CD4-positive, alpha-beta T cell (primary cell): ENCODE measurements around the gene KIAA0040. TPM values are rescaled to one million over a fixed set of nuclear protein-coding genes. Genes with fewer than 3 reads are reported as not detected.

Experiments used
- ATAC-seq: fragments of 200-7000 bp; cut with Tn5 transposase; one replicate; pipeline ENCODE4 v1.10.0; 2022; ENCODE audit warnings: mild to moderate bottlenecking; ENCODE audit not compliant: poor library complexity
- CTCF ChIA-PET: fragments of 350-600 bp; sonication (Branson Sonifier 250); formaldehyde crosslinking; loops from one replicate; lab custom pipeline; 2021; ENCODE audit warnings: antibody characterized with exemption, inconsistent platforms; lab: Charles Lee
- POLR2A ChIA-PET: fragments of 350-600 bp; sonication (Branson Sonifier 250); formaldehyde crosslinking; loops from one replicate; lab custom pipeline; 2021; ENCODE audit warnings: antibody characterized with exemption, inconsistent platforms; lab: Charles Lee
- DNase-seq, 14 experiments: peaks; one replicate each; pipeline ENCODE4 v3.0.0-alpha.2; 2013 to 2020; ENCODE audit warnings: mixed read lengths in 2 of 14
- H3K27ac ChIP-seq, 2 donors: one replicate each; pipeline versions ENCODE4 v1.5.1 to v1.7.0; 2013; ENCODE audit warnings: low read length in 2 of 2, low read depth in 1 of 2, mild to moderate bottlenecking in 1 of 2
- H3K27me3 ChIP-seq, 2 experiments: 1 replicate in 1 of 2; 2 replicates in 1 of 2; pipeline versions ENCODE4 v1.6.1 to v1.7.0; 2013; ENCODE audit warnings: low read length in 2 of 2, control low read depth in 1 of 2, mild to moderate bottlenecking in 1 of 2, moderate library complexity in 1 of 2; ENCODE audit not compliant: insufficient read depth in 2 of 2, control insufficient read depth in 1 of 2
- H3K36me3 ChIP-seq: one replicate; pipeline ENCODE4 v1.6.1; 2013; ENCODE audit warnings: low read length, control low read depth; ENCODE audit not compliant: insufficient read depth
- H3K4me1 ChIP-seq: one replicate; pipeline ENCODE4 v1.6.1; 2013; ENCODE audit warnings: low read length, control low read depth; ENCODE audit not compliant: insufficient read depth
- H3K4me3 ChIP-seq: one replicate; pipeline ENCODE4 v1.5.1; 2013; ENCODE audit warnings: mild to moderate bottlenecking, low read length, moderate library complexity
- H3K9me3 ChIP-seq, 2 experiments: 1 replicate in 1 of 2; 2 replicates in 1 of 2; pipeline versions ENCODE4 v1.6.1 to v1.7.0; 2013; ENCODE audit warnings: low read length in 2 of 2, mild to moderate bottlenecking in 2 of 2, control low read depth in 1 of 2, moderate library complexity in 1 of 2; ENCODE audit not compliant: control insufficient read depth in 1 of 2, insufficient read depth in 1 of 2
- H3K27ac Mint-ChIP-seq: one replicate; pipeline ENCODE4 v1.8.0; 2020; ENCODE audit warnings: mixed read lengths
- H3K27me3 Mint-ChIP-seq: one replicate; pipeline ENCODE4 v1.8.0; 2021; ENCODE audit warnings: mixed read lengths
- H3K36me3 Mint-ChIP-seq: one replicate; pipeline ENCODE4 v1.8.0; 2021; ENCODE audit warnings: low read depth, mixed read lengths
- H3K4me1 Mint-ChIP-seq: one replicate; pipeline ENCODE4 v1.8.0; 2021; ENCODE audit warnings: low read depth, mixed read lengths
- H3K4me3 Mint-ChIP-seq: one replicate; pipeline ENCODE4 v1.8.0; 2020; ENCODE audit warnings: mild to moderate bottlenecking, mixed read lengths
- H3K9me3 Mint-ChIP-seq: one replicate; pipeline ENCODE4 v1.8.0; 2020; ENCODE audit warnings: mixed read lengths
- intact Hi-C, 2 experiments: fragments of 100-400 bp; cut with DNase I in 1 of 2; cut with micrococcal nuclease in 1 of 2; formaldehyde crosslinking; loops; one replicate each; pipeline versions ENCODE4 v1.15.1 to v1.9.0; 2023 to 2025; cut with DNase I, micrococcal nuclease
- total RNA-seq, 174 experiments: library from RNA in 2 of 174; stranded (reverse) in 2 of 174; gene quantifications; one replicate each; pipeline ENCODE4 v1.2.3 and lab custom pipeline; 2021 to 2026
- TF ChIP-seq, protein P1 (sequence below): fragments of 200-600 bp; IDR thresholded peaks from one replicate; pipeline ENCODE4 v1.8.0; 2022; ENCODE audit warnings: antibody characterized with exemption, mild to moderate bottlenecking

KIAA0040 gene
- total RNA-seq, 2 experiments from 2014 or later, result 13.5 to 14.5 TPM

DNA sequence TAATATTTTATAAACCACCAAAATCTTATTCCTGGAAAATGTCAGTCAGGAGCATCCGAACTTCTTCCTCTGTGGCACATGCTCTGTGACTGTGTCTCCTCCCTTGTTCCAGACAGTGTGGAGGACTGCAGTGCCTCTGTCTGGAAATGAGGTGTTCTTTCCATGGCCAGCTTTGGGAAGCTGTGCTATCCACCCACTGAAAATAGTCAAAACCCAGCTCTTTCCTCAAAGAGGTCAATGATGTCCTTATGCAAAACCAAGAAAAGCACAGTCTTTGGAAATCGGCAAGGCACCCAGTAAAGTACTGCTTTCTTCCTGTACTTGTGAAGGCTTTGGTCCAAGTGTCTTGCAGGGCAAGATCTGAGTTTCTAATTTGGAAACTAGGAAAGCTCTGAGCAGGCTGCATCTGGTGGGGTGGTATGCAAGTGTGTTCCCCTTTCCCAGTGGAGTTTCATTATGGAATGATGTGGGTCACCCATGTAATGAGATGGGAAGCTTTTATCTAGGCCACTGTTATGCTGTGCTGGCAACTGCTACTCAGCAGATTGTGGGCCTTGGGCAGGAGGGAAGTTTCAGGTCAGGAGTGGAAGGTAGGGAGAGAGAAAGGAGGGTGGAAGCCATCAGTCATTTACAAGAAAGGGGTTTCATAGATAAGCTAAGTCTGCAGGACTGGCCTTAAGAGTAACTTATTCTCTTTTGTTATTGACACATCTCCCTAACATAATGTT lies 6.0 kb downstream of the KIAA0040 start:
- no peaks in the 10 kb centered on the region for H3K27me3 Mint-ChIP-seq
- CTCF ChIA-PET, result no interaction called here
- H3K4me3 ChIP-seq, result no peak overlapping the region
- DNase-seq (no peak), ATAC-seq (no peak)
- TF ChIP-seq, protein P1, sequence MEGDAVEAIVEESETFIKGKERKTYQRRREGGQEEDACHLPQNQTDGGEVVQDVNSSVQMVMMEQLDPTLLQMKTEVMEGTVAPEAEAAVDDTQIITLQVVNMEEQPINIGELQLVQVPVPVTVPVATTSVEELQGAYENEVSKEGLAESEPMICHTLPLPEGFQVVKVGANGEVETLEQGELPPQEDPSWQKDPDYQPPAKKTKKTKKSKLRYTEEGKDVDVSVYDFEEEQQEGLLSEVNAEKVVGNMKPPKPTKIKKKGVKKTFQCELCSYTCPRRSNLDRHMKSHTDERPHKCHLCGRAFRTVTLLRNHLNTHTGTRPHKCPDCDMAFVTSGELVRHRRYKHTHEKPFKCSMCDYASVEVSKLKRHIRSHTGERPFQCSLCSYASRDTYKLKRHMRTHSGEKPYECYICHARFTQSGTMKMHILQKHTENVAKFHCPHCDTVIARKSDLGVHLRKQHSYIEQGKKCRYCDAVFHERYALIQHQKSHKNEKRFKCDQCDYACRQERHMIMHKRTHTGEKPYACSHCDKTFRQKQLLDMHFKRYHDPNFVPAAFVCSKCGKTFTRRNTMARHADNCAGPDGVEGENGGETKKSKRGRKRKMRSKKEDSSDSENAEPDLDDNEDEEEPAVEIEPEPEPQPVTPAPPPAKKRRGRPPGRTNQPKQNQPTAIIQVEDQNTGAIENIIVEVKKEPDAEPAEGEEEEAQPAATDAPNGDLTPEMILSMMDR, result no peak
- H3K9me3 Mint-ChIP-seq, result no peaks in the 10 kb centered on the region
- peaks cover 58% of the 10 kb centered on the region for H3K36me3 ChIP-seq
- H3K4me1 ChIP-seq, result peaks cover 87% of the 10 kb centered on the region
- H3K36me3 Mint-ChIP-seq, result peaks cover 67% of the 10 kb centered on the region
- no peaks in the 10 kb centered on the region for H3K9me3 ChIP-seq
- H3K4me1 Mint-ChIP-seq, result peaks cover 99% of the 10 kb centered on the region
- H3K4me3 Mint-ChIP-seq, result peak overlapping the region; percentile 53
- intact Hi-C loops, result loop anchor here in 1 of 2 experiments (10.0 kb wide), 1 partner anchor 48 kb away; no protein-coding TSS in a partner anchor
- no peaks in the 10 kb centered on the region for H3K27me3 ChIP-seq
- peak overlapping the region; percentile 97 for H3K27ac Mint-ChIP-seq
- POLR2A ChIA-PET, result interaction anchor here (1.0 to 7.2 kb wide), 2 partner anchors 23 to 187 kb away, joined by 3 to 98 read pairs; partner anchors contain the start of gene CACYBP
- no peak overlapping the region for H3K27ac ChIP-seq

DNA sequence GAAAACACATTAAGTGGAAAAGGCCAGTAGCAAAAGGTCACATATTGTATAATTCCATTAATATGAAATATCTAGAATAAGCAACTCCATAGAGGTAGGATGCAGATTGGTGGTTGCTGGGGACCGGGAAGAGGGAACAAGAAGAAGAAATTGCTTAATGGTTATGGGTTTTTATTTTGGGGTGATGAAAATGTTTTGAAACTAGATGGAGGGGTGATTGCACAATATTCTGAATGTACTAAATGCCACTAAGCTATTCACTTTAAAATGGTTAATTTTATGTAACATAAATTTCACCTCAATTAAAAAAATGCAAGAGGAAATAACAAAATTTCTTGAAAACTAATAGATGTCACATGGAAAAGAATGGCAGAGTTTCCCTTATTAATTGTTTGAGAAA lies 6.7 kb downstream of the KIAA0040 start:
- ChIA-PET POLR2A (interaction anchor here (1.0 to 7.2 kb wide), 2 partner anchors 24 to 186 kb away, joined by 3 to 98 read pairs; partner anchors contain the start of gene CACYBP), CTCF (no interaction called here)
- Histone ChIP-seq H3K36me3 (peaks cover 59% of the 10 kb centered on the region), H3K9me3 (no peaks in the 10 kb centered on the region), H3K4me1 (peaks cover 84% of the 10 kb centered on the region), H3K27me3 (no peaks in the 10 kb centered on the region), H3K27ac (no peak overlapping the region), H3K4me3 (no peak overlapping the region)
- Mint-ChIP-seq H3K9me3 (no peaks in the 10 kb centered on the region), H3K27me3 (no peaks in the 10 kb centered on the region), H3K4me3 (peak overlapping the region; percentile 11), H3K27ac (peak overlapping the region; percentile 97), H3K36me3 (peaks cover 73% of the 10 kb centered on the region), H3K4me1 (peaks cover 98% of the 10 kb centered on the region)
- TF ChIP-seq, protein P1, result no peak
- no peak for DNase-seq
- intact Hi-C loops, result loop anchor here in 1 of 2 experiments (10.0 kb wide), 1 partner anchor 49 kb away; no protein-coding TSS in a partner anchor
- ATAC-seq, result no peak

DNA sequence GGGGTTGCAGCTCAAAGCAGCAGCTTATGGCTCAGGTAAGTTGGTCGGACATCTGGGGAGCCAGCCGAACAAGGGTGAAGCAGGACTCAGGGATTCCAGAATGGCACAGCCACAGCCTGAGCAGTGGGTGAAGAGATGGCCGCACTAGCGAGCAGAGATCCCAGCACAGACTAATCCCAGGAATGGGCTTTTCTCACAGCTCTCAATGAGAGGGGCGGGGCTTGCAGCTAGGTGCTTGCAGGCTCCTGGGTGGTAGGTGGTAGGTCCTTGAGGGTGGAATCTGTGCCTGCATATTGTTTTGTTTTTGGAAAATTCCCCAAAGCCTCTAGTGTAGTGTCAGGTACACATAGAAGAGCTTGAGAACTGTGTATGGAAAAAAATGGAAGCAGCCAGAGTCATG lies 9.0 kb downstream of the KIAA0040 start:
- Histone ChIP-seq H3K9me3 (no peaks in the 10 kb centered on the region), H3K27ac (no peak overlapping the region), H3K36me3 (peaks cover 64% of the 10 kb centered on the region), H3K4me3 (no peak overlapping the region), H3K27me3 (no peaks in the 10 kb centered on the region), H3K4me1 (peaks cover 80% of the 10 kb centered on the region)
- POLR2A ChIA-PET, result interaction anchor here (1.0 to 1.1 kb wide), 2 partner anchors 8 to 71 kb away, joined by 3 to 6 read pairs; partner anchors contain the start of gene KIAA0040
- TF ChIP-seq, protein P1, result no peak
- Mint-ChIP-seq H3K4me1 (peaks cover 94% of the 10 kb centered on the region), H3K27me3 (no peaks in the 10 kb centered on the region), H3K4me3 (no peak overlapping the region), H3K27ac (peak overlapping the region; percentile 55), H3K36me3 (peaks cover 84% of the 10 kb centered on the region), H3K9me3 (no peaks in the 10 kb centered on the region)
- CTCF ChIA-PET, result interaction anchor here (1.0 kb wide), 1 partner anchor 10 kb away, joined by 3 read pairs; no protein-coding TSS in a partner anchor
- ATAC-seq (no peak), DNase-seq (no peak)
- intact Hi-C loops, result loop anchor here in 1 of 2 experiments (10.0 kb wide), 1 partner anchor 51 kb away; no protein-coding TSS in a partner anchor
